ENCODE measurements around the gene PADI3.

DNA sequence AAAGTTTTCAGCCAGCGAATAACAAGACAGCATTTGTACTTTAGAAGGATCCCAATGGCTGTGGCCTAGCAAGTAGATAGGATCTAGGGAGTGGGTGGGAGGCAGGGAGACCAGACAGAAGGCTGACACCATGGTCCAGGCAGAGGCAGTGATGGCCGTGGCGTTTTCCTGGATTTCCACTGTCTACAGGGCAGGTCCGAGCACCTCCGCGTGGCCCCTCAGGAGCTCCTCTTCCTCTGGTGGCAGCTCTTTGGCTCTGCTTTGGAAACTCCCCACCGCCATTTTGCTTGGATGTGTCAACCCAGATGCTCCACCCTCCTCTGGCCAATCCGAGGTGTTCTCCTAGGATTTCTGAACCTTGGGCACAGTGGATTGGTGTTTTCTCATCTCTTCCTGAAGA is 84.2 kb downstream of the PADI3 start:
- no peak for TF ChIP-seq ATM (IDR thresholded peaks at IDR 0.05; ENCODE audit: borderline replicate concordance)
- TF ChIP-seq GTF3A (CRISPR knock-in tag; conservative IDR thresholded peaks at IDR 0.05) = no peak
- TF ChIP-seq ZNF501 (CRISPR knock-in tag; IDR thresholded peaks at IDR 0.05) = no peak
- TF ChIP-seq HCFC1 (IDR thresholded peaks at IDR 0.05; ENCODE audit: low read depth, low read length) = no peak
- no peak for TF ChIP-seq TP53 (CRISPR knock-in tag; conservative IDR thresholded peaks at IDR 0.05)
- no peak for TF ChIP-seq PRPF4 (IDR thresholded peaks at IDR 0.05; ENCODE audit: low read depth, low read length, poor library complexity, severe bottlenecking)
- no peak for TF ChIP-seq CAMTA2 (CRISPR knock-in tag; IDR thresholded peaks at IDR 0.05; ENCODE audit: borderline replicate concordance)

Data from HepG2 (cell line).